ENCODE data around the gene CTPS1. TPM values are rescaled to one million over a fixed set of nuclear protein-coding genes. Genes with fewer than 3 reads are reported as not detected.

CTPS1 gene
- total RNA-seq, 1 experiment from 2014 or later = 166 TPM

DNA sequence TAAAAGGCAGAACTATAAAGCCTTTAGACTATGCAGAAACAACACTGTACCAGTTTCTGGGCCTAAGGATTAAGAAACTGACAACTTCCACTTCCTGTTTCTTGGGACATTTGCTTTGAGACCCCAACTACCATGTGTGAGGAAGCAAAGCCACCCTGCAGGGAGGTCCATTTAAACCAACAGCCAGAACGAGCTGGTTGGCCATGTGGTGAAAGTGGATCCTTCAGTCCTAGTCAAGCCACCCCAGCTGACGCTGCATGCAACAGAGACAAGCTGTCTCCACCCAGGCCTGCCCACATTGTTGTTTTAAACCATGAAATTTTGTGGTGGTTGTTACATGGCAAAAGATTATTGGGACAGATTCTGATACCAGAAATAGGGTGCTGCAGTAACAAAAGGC is 73.8 kb downstream of the CTPS1 start:
- Histone ChIP-seq H3K36me3 (ENCODE audit: control insufficient read depth, insufficient read depth, low read length) (no peaks in the 10 kb centered on the region; the same call in 1 of the 2 replicates), H3K9me3 (ENCODE audit: control insufficient read depth, insufficient read depth, low read depth, low read length) (no peaks in the 10 kb centered on the region), H3K27ac (ENCODE audit: low read length) (no peak overlapping the region), H3K4me3 (ENCODE audit: low read depth in 2 of 2, low read length in 2 of 2) (no peak overlapping the region), H3K4me1 (ENCODE audit: control insufficient read depth, insufficient read depth, low read length) (no peaks in the 10 kb centered on the region), H3K27me3 (ENCODE audit: control insufficient read depth, insufficient read depth, low read length) (no peaks in the 10 kb centered on the region)
- no peak for ATAC-seq
- DNase-seq (ENCODE audit: low read depth, low spot score) = no peak
- no TSS peak for BruUV-seq (replicated peaks)
- CTCF ChIA-PET = no interaction called here
- TF ChIP-seq SIN3A (IDR thresholded peaks at IDR 0.05; ENCODE audit: borderline replicate concordance, insufficient read depth, low read depth, low read length) = no peak
- TF ChIP-seq, protein P1, sequence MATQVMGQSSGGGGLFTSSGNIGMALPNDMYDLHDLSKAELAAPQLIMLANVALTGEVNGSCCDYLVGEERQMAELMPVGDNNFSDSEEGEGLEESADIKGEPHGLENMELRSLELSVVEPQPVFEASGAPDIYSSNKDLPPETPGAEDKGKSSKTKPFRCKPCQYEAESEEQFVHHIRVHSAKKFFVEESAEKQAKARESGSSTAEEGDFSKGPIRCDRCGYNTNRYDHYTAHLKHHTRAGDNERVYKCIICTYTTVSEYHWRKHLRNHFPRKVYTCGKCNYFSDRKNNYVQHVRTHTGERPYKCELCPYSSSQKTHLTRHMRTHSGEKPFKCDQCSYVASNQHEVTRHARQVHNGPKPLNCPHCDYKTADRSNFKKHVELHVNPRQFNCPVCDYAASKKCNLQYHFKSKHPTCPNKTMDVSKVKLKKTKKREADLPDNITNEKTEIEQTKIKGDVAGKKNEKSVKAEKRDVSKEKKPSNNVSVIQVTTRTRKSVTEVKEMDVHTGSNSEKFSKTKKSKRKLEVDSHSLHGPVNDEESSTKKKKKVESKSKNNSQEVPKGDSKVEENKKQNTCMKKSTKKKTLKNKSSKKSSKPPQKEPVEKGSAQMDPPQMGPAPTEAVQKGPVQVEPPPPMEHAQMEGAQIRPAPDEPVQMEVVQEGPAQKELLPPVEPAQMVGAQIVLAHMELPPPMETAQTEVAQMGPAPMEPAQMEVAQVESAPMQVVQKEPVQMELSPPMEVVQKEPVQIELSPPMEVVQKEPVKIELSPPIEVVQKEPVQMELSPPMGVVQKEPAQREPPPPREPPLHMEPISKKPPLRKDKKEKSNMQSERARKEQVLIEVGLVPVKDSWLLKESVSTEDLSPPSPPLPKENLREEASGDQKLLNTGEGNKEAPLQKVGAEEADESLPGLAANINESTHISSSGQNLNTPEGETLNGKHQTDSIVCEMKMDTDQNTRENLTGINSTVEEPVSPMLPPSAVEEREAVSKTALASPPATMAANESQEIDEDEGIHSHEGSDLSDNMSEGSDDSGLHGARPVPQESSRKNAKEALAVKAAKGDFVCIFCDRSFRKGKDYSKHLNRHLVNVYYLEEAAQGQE (IDR thresholded peaks at IDR 0.05; ENCODE audit: insufficient read depth in 1 of 2, low read depth in 2 of 2, low read length in 1 of 2) = no peak
- TF ChIP-seq, protein P2, sequence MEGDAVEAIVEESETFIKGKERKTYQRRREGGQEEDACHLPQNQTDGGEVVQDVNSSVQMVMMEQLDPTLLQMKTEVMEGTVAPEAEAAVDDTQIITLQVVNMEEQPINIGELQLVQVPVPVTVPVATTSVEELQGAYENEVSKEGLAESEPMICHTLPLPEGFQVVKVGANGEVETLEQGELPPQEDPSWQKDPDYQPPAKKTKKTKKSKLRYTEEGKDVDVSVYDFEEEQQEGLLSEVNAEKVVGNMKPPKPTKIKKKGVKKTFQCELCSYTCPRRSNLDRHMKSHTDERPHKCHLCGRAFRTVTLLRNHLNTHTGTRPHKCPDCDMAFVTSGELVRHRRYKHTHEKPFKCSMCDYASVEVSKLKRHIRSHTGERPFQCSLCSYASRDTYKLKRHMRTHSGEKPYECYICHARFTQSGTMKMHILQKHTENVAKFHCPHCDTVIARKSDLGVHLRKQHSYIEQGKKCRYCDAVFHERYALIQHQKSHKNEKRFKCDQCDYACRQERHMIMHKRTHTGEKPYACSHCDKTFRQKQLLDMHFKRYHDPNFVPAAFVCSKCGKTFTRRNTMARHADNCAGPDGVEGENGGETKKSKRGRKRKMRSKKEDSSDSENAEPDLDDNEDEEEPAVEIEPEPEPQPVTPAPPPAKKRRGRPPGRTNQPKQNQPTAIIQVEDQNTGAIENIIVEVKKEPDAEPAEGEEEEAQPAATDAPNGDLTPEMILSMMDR (IDR thresholded peaks at IDR 0.05) = no peak
- TF ChIP-seq TCF7L2 (IDR thresholded peaks at IDR 0.05; ENCODE audit: low read depth, low read length) = no peak
- TF ChIP-seq POLR2AphosphoS5 (IDR thresholded peaks at IDR 0.05; ENCODE audit: low read depth, low read length) = no peak
- intact Hi-C loops (cut with micrococcal nuclease; ENCODE audit: unreplicated experiment) (no loop called here), in situ Hi-C loops (cut with HindIII; ENCODE audit: low pct_unique_long_range_greater_than_20kb, low sequenced_read_pairs) (no loop called here)
- POLR2A ChIA-PET = no interaction called here

DNA sequence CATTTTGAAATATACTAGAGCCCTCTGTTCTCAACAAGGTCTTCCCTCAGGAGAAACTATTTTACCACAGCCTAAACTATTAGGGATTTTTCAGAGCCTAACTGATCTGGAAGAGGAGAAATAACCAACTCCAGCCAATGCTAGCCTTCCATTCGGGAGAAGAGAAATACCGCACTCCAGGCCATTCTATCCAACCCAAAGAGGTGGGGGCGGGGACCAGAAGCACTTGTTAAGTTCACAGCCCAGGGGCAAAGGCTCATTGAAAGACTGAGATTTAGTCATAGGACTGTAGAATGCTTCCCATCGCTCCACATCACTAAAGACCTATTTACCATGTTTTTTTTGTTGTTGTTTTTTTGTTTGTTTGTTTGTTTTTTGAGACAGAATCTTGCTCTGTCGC is 77.4 kb downstream of the CTPS1 start:
- H3K27ac ChIP-seq (ENCODE audit: low read length) = no peak overlapping the region
- H3K9me3 ChIP-seq (ENCODE audit: control insufficient read depth, insufficient read depth, low read depth, low read length) = no peaks in the 10 kb centered on the region
- no peaks in the 10 kb centered on the region for H3K27me3 ChIP-seq (ENCODE audit: control insufficient read depth, insufficient read depth, low read length)
- no peaks in the 10 kb centered on the region for H3K4me1 ChIP-seq (ENCODE audit: control insufficient read depth, insufficient read depth, low read length)
- intact Hi-C loops (cut with micrococcal nuclease; ENCODE audit: unreplicated experiment) (no loop called here), in situ Hi-C loops (cut with HindIII; ENCODE audit: low pct_unique_long_range_greater_than_20kb, low sequenced_read_pairs) (no loop called here)
- BruUV-seq (replicated peaks) = no TSS peak
- CTCF ChIA-PET = no interaction called here
- DNase-seq (ENCODE audit: low read depth, low spot score) (no peak), ATAC-seq (no peak)
- TF ChIP-seq SIN3A (IDR thresholded peaks at IDR 0.05; ENCODE audit: borderline replicate concordance, insufficient read depth, low read depth, low read length) (no peak), POLR2AphosphoS5 (IDR thresholded peaks at IDR 0.05; ENCODE audit: low read depth, low read length) (no peak), TCF7L2 (IDR thresholded peaks at IDR 0.05; ENCODE audit: low read depth, low read length) (no peak)
- TF ChIP-seq, protein P2 (IDR thresholded peaks at IDR 0.05) = no peak
- TF ChIP-seq, protein P1 (IDR thresholded peaks at IDR 0.05; ENCODE audit: insufficient read depth in 1 of 2, low read depth in 2 of 2, low read length in 1 of 2) = no peak
- H3K36me3 ChIP-seq (ENCODE audit: control insufficient read depth, insufficient read depth, low read length) = no peaks in the 10 kb centered on the region
- POLR2A ChIA-PET = no interaction called here
- no peak overlapping the region for H3K4me3 ChIP-seq (ENCODE audit: low read depth in 2 of 2, low read length in 2 of 2)

Other genes starting within 250 kb of the CTPS1 start
- 2.6 TPM for gene KCNQ4, start 195.9 kb upstream of the CTPS1 start, total RNA-seq (2021; ENCODE audit: unreplicated experiment)
- 145 TPM for gene CITED4, start 117.3 kb upstream of the CTPS1 start, total RNA-seq (2021; ENCODE audit: unreplicated experiment)
- 0.10 TPM for gene SLFNL1, start 42.0 kb downstream of the CTPS1 start, total RNA-seq (2021; ENCODE audit: unreplicated experiment)

Measured in Panc1 (cell line).